HAP-1 (cell line): Measurements from ENCODE around the gene ZAR1L.
A peak's percentile ranks its signal among the peaks of the same experiment; 100 is the strongest.

Source experiments
- DNase-seq, 2 experiments: peaks; one replicate each; pipeline ENCODE4 v3.0.0-alpha.2; 2016 to 2020; ENCODE audit warnings: low spot score in 2 of 2
- H3K27me3 ChIP-seq: fragments of 250-450 bp; sonication (Bioruptor Pico); 2 replicates; pipeline ENCODE4 v1.5.1; 2020; ENCODE audit warnings: low read depth, mild to moderate bottlenecking, moderate library complexity
- H3K36me3 ChIP-seq: fragments of 250-450 bp; sonication (Bioruptor Pico); replicated peaks from 2 replicates; pipeline ENCODE4 v1.5.1; 2020; ENCODE audit warnings: mild to moderate bottlenecking
- H3K4me1 ChIP-seq: fragments of 250-450 bp; sonication (Bioruptor Pico); 2 replicates; pipeline ENCODE4 v1.5.1; 2020; ENCODE audit warnings: mild to moderate bottlenecking
- H3K4me3 ChIP-seq: fragments of 250-450 bp; sonication (Bioruptor Pico); 2 replicates; pipeline ENCODE4 v1.5.1; 2020; ENCODE audit warnings: mild to moderate bottlenecking, moderate library complexity
- H3K9me3 ChIP-seq: fragments of 250-450 bp; sonication (Bioruptor Pico); 2 replicates; pipeline ENCODE4 v1.5.1; 2020; ENCODE audit warnings: mild to moderate bottlenecking, moderate library complexity
- in situ Hi-C: fragments of 300-500 bp; cut with MboI; formaldehyde crosslinking; loops from 3 replicates; pipeline ENCODE4 v1.14.3; 2020; ENCODE audit warnings: low sequenced_read_pairs, inconsistent platforms, mixed read lengths

Gene ZAR1L

DNA sequence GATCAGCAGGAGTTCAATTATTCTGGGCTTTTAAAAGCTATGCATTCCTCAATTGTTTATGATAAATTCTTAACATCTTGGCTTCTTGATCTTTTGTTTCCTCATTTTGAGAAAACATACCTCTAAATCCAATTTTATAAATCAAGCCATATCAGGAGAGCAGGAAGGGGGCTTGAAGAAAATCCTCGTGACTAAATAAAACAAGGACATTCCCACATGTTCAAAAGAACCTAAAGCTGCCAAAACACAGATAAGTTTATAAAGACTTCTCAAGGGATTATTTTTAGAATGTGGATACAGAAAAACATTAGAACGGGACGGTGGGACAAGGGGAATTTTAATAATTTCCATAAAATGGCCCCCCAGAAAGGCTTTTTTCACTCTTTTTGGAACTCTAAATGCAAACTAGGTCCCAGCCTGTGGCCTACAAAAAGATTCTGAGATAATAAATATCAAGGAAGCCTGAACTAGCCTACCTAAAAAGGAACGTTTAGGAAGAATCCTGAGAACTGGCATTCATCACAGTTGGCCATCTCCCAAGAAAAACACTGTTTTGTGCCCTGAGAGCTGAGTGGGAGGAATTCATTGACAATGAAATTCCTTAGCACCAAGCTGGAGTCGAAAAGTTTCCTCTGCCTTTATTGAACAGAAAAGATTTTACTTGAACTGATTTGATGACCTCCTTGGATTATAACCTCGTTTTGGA, 30.1 kb downstream of the ZAR1L start:
- Histone ChIP-seq H3K4me1 (peaks cover 14% of the 10 kb centered on the region), H3K4me3 (no peak overlapping the region), H3K27me3 (no peaks in the 10 kb centered on the region), H3K36me3 (no peaks in the 10 kb centered on the region), H3K9me3 (no peaks in the 10 kb centered on the region)
- peak; percentile 83 to 94 for DNase-seq
- in situ Hi-C loops: no loop called here

DNA sequence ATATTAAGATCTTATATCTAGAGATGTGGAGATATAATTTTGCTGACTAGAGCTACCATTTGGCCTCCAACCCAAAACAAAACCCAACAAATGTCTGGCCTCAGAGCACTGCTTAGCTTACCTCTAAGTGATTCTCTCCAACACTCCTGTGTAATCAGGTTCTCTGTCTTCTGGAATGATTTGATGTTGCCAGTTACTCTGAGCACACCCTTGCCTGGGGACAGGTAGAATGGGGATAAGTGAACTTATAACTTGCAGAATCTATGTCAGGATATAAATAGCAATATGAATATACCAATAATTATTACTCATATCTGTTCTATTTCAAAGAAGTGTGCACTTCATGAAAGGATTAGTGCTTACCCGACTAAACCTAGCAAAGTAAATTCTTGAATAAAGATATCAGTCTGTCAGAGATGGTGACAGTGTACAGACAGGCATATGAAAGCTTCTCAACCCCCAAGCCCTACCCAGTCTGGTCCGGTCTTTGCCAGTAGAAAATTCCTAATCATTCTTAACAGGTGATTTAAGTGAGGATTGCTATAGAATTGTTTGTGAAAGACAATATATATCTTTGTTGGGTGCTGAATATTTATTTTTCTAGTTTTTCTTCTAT, 33.0 kb downstream of the ZAR1L start:
- Histone ChIP-seq H3K36me3 (no peaks in the 10 kb centered on the region), H3K9me3 (no peaks in the 10 kb centered on the region), H3K27me3 (no peaks in the 10 kb centered on the region), H3K4me1 (peaks cover 14% of the 10 kb centered on the region), H3K4me3 (no peak overlapping the region)
- no peak for DNase-seq
- in situ Hi-C loops: no loop called here

DNA sequence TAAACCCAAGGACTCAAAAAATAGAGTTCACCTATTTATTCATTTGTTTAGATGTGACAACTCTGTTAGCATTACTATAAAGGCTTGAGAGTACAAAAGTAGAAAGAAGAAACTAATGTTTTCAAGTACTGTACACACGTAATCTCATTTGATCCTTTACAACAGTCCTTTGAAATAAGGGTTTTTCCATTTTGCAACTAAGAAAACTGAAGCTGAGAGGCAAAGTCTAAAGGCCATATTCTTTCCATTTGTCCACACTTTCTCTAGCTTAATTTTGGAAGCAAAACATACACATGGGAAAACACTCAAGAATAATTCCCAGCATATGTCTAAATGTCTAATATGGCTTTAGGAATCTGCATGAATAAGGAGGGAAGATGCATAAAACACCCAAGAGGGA, 34.1 kb downstream of the ZAR1L start:
- in situ Hi-C loops: no loop called here
- Histone ChIP-seq H3K4me1 (peaks cover 17% of the 10 kb centered on the region), H3K27me3 (no peaks in the 10 kb centered on the region), H3K9me3 (no peaks in the 10 kb centered on the region), H3K36me3 (no peaks in the 10 kb centered on the region), H3K4me3 (no peak overlapping the region)
- no peak for DNase-seq

DNA sequence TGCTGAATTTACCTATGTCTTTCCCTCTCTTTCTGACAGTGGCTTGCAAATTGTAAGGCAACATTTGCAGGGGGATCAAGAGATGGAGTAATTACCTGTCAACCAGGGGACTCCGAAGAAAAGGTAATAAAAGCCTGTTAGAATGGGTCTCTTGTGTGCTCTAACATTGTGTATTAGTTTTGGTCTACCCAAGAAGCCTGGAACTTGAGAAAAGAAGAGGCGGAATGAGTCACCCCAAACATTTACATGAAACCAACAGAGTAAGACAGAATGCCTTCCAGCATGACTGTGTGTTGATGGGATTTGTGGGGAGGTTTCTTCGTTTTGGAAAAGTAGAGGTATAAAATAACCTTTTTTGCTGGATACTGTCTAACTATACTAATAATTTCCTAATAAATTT, 36.7 kb downstream of the ZAR1L start:
- Histone ChIP-seq H3K36me3 (no peaks in the 10 kb centered on the region), H3K9me3 (no peaks in the 10 kb centered on the region), H3K27me3 (no peaks in the 10 kb centered on the region), H3K4me1 (peaks cover 5% of the 10 kb centered on the region; the same call in 1 of the 2 replicates), H3K4me3 (no peak overlapping the region)
- in situ Hi-C loops: no loop called here
- DNase-seq: no peak

DNA sequence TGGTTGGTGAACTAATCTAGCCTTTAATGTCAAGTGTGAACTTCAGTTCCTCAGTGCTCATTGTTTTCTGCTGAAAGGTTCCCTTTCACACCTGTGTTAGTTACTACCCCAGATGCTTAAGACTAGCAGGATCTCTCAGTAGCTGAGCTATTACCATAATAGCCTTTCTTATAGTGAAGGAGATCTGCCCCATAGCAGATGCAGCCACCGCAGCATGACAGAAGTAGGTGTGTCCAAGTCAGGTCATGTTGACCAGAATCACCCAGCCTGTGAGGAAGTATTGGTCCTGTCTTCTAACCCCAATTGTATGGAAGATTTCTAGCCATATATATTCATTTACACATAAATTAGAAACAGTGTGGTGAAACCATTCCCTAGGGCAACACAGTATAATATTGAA, 37.3 kb downstream of the ZAR1L start:
- Histone ChIP-seq H3K4me1 (peaks cover 5% of the 10 kb centered on the region; the same call in 1 of the 2 replicates), H3K27me3 (no peaks in the 10 kb centered on the region), H3K9me3 (no peaks in the 10 kb centered on the region), H3K4me3 (no peak overlapping the region), H3K36me3 (no peaks in the 10 kb centered on the region)
- in situ Hi-C loops: no loop called here
- no peak for DNase-seq

DNA sequence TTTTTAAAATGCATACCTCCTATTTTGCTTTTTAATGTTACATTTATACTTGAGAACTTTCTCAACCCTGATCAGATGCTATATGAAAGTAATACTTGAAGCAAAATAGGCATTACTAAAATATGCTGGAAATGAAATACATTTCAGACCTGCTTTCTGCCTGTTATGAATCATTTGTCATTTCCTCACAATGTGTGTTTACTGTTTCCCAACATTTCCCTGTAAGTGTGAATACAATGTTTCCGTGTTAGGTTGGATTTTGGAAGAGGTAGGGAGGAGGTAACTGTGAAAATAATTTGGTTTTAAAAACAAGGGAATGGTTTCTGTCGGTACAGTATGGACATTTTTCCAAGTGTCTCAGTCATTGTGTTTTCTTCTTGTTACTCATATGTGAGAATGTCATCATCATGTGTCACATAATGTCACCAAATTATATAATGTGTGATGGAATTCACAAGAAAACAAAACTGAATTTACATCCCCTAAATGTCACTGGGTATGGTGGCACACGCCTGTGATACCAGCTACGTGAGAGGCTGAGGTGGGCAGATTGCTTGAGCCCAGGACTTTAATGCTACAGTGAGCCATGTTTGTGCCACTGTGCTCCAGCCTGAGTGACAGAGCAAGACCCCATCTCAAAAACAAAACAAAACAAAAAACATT, 43.0 kb downstream of the ZAR1L start:
- no peaks in the 10 kb centered on the region for H3K27me3 ChIP-seq
- in situ Hi-C loops: no loop called here
- DNase-seq: no peak
- H3K9me3 ChIP-seq: no peaks in the 10 kb centered on the region
- peaks cover 5% of the 10 kb centered on the region; the same call in 1 of the 2 replicates for H3K4me1 ChIP-seq
- H3K36me3 ChIP-seq: no peaks in the 10 kb centered on the region
- H3K4me3 ChIP-seq: no peak overlapping the region

DNA sequence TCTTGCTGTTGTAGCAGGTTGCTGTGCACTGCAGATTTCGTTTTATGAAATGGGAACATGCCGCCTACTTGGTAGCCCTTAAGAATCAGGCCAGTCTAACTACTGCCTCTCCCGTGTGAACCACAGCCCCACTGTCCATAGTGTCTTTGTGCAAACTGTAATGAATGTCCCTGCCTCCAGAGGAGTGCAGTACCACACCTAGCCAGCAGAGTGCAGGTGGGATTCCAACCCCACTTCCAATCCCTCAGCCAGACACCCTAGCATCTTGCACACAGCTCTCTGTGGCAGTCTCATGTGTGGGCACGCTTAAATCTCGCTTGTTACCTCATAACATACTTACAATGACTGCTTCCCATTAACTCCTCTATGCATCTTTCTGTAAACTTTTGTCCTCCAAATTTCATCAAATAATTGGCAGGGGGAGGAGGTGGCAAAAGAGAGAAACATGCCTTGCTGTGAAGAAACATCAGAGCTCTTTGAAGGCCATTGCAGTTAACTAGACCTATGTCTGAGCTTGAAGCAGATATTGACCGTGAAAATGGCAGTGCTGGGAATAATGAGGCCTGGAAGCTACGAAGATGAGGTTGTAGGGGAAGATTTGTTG, 47.2 kb downstream of the ZAR1L start:
- Histone ChIP-seq H3K4me1 (no peaks in the 10 kb centered on the region), H3K4me3 (no peak overlapping the region), H3K27me3 (no peaks in the 10 kb centered on the region), H3K36me3 (no peaks in the 10 kb centered on the region), H3K9me3 (no peaks in the 10 kb centered on the region)
- peak in 1 of 2 experiments; percentile 30 for DNase-seq
- in situ Hi-C loops: no loop called here

DNA sequence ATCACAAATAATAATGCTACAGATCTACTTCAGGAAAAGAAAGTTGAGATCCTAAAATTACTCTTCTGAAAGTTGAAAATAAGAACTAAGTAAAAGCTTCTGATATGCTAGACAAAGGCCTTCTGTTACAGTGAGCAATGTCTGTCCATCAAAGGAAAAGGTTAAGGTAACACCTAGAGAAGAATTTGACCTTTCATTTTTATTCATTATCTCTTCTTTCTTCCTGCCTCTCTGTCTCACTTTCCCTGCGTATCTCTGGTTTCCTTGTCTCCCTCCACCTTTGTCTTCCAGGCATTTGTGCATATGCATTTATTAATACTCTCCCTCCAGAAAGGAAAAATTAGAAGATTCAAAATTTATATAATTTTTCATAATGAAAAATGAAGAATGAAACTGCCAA, 49.0 kb downstream of the ZAR1L start:
- no peaks in the 10 kb centered on the region for H3K9me3 ChIP-seq
- H3K36me3 ChIP-seq: no peaks in the 10 kb centered on the region
- H3K27me3 ChIP-seq: no peaks in the 10 kb centered on the region
- H3K4me3 ChIP-seq: no peak overlapping the region
- no peaks in the 10 kb centered on the region for H3K4me1 ChIP-seq
- in situ Hi-C loops: no loop called here
- DNase-seq: no peak

DNA sequence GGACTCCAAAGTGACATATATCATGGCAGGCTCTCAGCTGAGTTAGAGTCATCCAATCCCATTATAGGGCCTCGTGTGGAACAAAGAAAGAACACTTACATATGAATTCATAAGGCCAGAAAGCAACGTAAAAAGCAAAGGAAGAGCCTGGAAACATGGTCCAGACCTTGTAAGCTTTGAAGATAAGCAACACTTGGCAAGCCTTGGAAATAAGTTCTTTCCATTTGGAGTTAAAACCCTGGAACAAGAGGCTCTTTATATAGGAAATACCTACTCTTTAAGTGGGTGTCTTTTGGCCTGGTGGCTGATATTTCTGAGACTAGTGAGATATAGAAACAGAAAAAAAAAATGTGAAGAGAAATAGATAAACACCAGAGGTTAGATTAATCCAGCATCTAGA, 49.4 kb downstream of the ZAR1L start:
- DNase-seq: no peak
- in situ Hi-C loops: no loop called here
- Histone ChIP-seq H3K9me3 (no peaks in the 10 kb centered on the region), H3K4me1 (no peaks in the 10 kb centered on the region), H3K36me3 (no peaks in the 10 kb centered on the region), H3K4me3 (no peak overlapping the region), H3K27me3 (no peaks in the 10 kb centered on the region)

DNA sequence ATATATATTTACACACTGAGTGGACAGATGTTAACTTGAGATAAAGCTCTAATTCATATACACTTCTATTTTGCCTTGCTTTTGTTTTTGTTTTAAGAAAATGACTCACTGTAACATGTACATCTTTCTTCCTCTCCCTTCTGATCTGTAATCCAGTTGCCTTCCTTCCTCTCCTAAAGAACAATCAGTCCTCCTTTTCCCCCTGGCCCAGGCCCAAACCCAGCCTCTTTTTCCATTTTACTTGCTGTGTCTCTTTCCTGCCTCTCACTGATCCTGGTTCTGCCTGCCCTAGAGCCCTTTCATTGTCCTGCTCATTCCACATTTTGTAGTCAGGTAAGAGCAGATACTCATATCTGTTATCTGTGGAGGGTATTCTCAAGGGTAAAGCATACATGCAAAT, 50.8 kb downstream of the ZAR1L start:
- no peaks in the 10 kb centered on the region for H3K4me1 ChIP-seq
- H3K4me3 ChIP-seq: no peak overlapping the region
- H3K9me3 ChIP-seq: no peaks in the 10 kb centered on the region
- no peak for DNase-seq
- in situ Hi-C loops: no loop called here
- H3K27me3 ChIP-seq: no peaks in the 10 kb centered on the region
- no peaks in the 10 kb centered on the region for H3K36me3 ChIP-seq

DNA sequence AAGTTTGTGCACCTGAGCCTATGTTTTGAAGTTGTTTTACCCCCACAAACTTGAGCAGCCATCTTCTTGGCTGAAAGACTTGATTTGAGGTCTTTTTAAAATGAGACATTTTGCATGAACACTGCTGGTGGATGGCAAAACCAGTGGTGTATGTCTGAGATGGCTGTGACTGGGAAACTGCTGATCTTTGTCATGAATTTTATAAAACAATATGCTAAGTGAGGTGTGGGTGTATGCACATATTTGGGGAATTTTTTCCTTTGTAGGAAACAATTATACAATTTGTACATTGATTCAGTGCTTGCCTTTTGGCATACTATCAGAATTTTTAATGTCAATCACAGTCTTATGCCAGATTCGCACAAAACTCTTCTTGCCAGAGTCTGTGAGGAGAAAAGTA, 52.5 kb downstream of the ZAR1L start:
- in situ Hi-C loops: no loop called here
- no peaks in the 10 kb centered on the region for H3K27me3 ChIP-seq
- no peaks in the 10 kb centered on the region for H3K9me3 ChIP-seq
- no peak overlapping the region for H3K4me3 ChIP-seq
- H3K36me3 ChIP-seq: no peaks in the 10 kb centered on the region
- no peaks in the 10 kb centered on the region for H3K4me1 ChIP-seq
- DNase-seq: no peak

DNA sequence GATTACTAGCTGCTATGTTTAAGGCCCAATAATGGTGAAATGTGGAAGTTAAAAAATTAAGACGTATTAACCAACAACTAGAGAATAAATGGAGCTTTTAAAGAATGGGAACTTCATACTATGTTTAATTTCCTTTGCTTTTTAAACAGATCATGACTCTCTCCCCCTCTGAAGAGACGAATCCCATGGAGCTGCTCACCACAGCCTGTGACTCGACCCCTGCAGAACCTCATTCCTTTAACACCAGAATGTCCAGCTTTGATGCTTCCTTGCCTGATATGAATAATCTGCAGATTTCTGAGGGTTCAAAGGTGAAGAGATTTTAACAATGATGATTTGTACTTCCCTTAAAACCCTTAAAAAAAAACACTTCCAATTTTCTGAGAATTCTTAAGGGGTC, 53.0 kb downstream of the ZAR1L start:
- no peaks in the 10 kb centered on the region for H3K9me3 ChIP-seq
- H3K4me1 ChIP-seq: no peaks in the 10 kb centered on the region
- in situ Hi-C loops: no loop called here
- no peak overlapping the region for H3K4me3 ChIP-seq
- no peak for DNase-seq
- H3K27me3 ChIP-seq: no peaks in the 10 kb centered on the region
- H3K36me3 ChIP-seq: no peaks in the 10 kb centered on the region

DNA sequence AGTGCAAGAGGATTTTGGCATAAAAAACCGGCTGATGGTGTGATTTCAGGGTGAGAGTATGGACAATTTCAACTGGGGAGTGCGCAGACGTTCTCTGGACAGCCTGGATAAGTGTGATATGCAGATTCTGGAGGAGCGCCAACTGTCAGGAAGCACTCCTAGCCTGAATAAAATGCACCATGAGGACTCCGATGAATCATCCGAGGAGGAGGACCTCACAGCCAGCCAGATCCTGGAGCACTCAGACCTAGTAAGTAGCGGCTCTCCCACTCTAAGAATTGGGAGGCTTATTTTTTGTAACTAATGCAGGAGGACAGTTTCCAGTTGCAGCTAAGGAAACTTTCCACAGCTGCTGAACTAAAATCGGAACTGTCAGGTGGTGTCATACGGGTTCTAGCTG, 53.6 kb downstream of the ZAR1L start:
- no peaks in the 10 kb centered on the region for H3K27me3 ChIP-seq
- H3K36me3 ChIP-seq: no peaks in the 10 kb centered on the region
- no peaks in the 10 kb centered on the region for H3K9me3 ChIP-seq
- no peak overlapping the region for H3K4me3 ChIP-seq
- DNase-seq: no peak
- in situ Hi-C loops: no loop called here
- H3K4me1 ChIP-seq: no peaks in the 10 kb centered on the region

DNA sequence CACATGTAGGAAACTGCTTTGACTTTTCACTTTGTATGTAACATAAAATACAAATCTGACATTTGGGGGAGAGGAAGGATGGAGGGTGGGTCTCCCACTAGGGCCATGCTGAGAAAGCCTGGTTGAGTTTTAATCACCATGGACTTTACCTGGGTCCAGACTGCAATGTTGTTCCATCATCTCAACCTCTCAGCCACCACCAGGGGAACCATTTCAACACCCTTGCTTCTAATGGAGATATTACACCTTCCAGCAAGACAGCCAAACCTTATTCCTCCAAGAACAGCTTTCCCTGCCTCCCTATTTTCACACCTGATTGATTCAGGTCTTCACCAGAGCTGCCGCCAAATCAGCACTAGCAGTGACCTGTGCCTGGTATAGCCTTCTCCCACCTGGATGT, 56.0 kb downstream of the ZAR1L start:
- no peaks in the 10 kb centered on the region for H3K36me3 ChIP-seq
- in situ Hi-C loops: no loop called here
- DNase-seq: no peak

More for the DNA sequence above, 56.0 kb downstream of the ZAR1L start:
- Histone ChIP-seq H3K27me3 (no peaks in the 10 kb centered on the region), H3K9me3 (no peaks in the 10 kb centered on the region), H3K4me1 (no peaks in the 10 kb centered on the region), H3K4me3 (no peak overlapping the region)
